ENCODE data around the gene ARHGEF33.

GRCh38 chr2:38876407-38876806, 13.3 kb upstream of the ARHGEF33 start:
- TF ChIP-seq EP300 (IDR thresholded peaks at IDR 0.05) (no peak), CTCF (IDR thresholded peaks at IDR 0.05) (no peak), POLR2A (IDR thresholded peaks at IDR 0.05) (no peak)
